ENCODE data around the gene KRTAP12-3. TPM values are rescaled to one million over a fixed set of nuclear protein-coding genes. Genes with fewer than 3 reads are reported as not detected.
"Not testable (repeated sequence)": the region's sequence is repeated elsewhere in the genome, so short reads cannot be mapped to it uniquely, and the experiment has no call there.

Gene KRTAP12-3
- polyA plus RNA-seq, 4 donors, result not detected

DNA sequence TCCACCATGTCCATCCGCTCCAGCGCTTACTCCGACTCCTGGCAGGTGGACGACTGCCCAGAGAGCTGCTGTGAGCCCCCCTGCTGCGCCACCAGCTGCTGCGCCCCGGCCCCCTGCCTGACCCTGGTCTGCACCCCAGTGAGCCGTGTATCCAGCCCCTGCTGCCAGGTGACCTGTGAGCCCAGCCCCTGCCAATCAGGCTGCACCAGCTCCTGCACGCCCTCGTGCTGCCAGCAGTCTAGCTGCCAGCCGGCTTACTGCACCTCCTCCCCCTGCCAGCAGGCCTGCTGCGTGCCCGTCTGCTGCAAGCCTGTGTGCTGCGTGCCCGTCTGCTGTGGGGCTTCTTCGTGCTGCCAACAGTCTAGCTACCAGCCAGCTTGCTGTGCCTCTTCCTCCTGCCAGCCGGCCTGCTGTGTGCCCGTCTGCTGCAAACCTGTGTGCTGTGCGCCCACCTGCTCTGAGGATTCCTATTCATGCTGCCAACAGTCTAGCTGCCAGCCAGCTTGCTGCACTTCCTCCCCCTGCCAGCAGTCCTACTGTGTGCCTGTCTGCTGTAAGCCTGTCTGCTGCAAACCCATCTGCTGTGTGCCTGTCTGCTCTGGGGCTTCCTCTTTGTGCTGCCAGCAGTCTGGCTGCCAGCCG, 30.4 kb upstream of the KRTAP12-3 start:
- DNase-seq (ENCODE audit: low read depth in 4 of 4, low spot score in 2 of 4), result not testable (repeated sequence)

- not testable (repeated sequence) for DNase-seq (ENCODE audit: low read depth in 4 of 4, low spot score in 2 of 4)
These were observed 29.9 kb upstream of the KRTAP12-3 start for GRCh38 chr21:44627831-44628233.

DNA sequence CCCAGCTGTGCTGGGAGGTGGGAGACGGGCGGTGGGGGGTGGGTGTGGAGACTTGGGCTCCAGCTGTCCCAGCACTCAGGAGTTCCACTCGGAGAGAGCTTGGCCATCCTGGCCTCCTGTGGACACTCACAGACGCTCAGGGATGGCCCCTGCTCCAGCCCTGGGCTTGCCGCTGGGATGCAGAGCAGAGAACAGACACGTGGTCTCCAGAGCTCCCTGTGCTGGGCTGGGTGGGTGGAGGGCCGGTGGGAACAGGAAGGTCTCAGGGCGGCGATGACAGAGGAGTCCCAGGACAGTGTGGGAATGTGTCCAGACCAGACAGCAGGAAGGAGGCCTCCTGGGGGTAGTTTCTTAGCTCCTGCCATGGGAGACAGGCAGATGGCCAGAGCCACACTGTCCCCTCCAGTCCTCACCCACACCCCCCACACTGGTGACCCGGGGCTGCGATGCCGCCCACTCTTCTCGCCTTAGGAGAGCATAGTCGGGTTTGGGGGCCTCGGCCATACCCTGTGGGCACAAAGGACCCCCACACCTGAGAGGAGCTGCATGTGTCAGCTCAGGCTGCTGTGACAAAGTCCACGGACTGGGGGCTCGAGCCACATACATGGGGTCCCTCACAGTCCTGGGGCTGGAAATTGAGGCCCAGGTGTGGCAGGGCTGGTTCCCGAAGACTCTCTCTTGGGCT, 28.9 kb upstream of the KRTAP12-3 start:
- DNase-seq (ENCODE audit: low read depth in 4 of 4, low spot score in 2 of 4), result no peak

GRCh38 chr21:44630440-44630839, 27.3 kb upstream of the KRTAP12-3 start:
- no peak for DNase-seq (ENCODE audit: low read depth in 4 of 4, low spot score in 2 of 4)

GRCh38 chr21:44632067-44632466, 25.7 kb upstream of the KRTAP12-3 start:
- DNase-seq (ENCODE audit: low read depth in 4 of 4, low spot score in 2 of 4), result no peak

DNA sequence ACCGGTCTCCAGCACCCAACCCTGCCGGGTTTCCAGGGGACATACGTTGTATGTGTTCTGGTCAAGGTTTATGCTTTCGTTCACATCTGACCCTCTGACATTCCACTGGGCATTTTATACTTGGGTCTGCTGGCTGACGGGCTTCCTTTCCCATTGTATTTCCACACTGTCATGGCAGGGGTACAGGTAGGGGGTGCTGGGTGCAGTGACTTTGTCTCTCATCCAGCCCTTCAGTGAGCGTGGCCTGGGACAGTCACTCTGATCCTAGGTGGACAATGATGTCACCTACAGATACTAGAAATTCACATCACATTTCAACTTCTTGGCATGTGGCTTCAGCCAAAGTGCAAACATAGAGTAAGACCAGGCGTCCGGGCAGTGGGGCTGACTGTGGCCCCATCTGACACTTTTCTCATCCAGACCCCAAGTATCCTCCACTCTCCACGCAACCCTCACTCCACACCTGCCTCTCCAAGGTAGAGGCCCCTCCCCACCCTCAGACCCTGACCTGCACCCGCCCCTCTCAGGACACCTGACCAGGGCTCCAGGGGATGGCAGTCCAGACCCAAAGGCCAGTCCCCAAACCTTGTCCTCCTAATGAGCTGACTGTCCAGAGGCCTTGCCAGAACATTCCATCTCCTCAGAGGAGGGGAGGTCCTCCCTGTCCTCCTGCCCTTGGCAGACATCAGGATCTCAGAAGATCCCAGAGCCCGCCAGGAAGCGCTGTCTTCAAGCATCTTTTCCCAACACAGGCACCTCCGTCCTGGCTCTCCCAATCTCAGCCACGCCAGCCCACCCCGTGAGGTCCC, 21.3 kb upstream of the KRTAP12-3 start:
- DNase-seq (ENCODE audit: low read depth in 4 of 4, low spot score in 2 of 4), result no peak

DNA sequence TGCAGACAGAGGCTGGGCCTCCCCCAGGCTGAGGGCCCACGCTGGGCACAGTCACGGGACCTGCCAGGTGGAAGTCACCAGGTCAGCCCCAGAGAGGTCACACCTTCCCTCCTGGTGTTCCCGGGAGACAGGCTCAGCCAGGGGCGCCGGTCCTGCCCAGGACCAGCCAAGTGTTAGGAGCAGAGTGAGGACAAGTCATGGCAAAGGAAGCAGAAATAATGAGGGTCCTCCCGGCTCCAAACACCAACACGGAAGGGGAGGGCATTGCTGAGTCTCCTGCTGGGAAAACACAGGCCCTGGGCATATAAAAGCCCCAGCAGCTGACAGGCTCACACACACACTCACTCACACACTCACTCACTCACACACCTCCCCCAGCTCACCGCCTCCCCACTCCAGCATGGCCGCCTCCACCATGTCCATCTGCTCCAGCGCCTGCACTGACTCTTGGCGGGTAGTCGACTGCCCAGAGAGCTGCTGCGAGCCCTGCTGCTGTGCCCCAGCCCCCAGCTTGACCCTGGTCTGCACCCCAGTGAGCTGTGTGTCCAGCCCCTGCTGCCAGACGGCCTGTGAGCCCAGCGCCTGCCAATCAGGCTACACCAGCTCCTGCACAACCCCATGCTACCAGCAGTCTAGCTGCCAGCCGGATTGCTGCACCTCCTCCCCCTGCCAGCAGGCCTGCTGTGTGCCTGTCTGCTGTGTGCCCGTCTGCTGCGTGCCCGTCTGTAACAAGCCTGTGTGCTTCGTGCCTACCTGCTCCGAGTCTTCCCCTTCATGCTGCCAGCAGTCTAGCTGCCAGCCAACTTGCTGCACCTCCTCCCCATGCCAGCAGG, 20.5 kb upstream of the KRTAP12-3 start, which contains the start of gene KRTAP10-10:
Gene KRTAP10-10, plus strand, starts transcription at position 339 of the 833 bp plus-strand sequence. Its CDS starts 62 bp downstream, at position 401.
- no peak for DNase-seq (ENCODE audit: low read depth in 4 of 4, low spot score in 2 of 4)

DNA sequence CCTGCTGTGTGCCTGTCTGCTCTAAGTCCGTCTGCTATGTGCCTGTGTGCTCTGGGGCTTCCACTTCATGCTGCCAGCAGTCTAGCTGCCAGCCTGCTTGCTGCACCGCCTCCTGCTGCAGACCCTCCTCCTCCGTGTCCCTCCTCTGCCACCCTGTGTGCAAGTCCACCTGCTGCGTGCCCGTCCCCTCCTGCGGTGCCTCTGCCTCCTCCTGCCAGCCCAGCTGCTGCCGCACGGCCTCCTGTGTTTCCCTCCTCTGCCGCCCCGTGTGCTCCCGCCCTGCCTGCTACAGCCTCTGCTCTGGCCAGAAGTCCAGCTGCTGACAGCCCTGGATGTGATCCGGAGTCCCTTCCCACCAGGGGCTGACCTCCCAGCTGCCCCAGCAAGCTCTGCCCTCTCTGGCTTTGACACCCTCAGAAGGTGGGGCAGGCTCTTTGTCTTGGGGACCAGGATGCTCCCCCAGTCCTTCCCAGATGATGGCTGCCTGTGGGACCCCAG, 19.8 kb upstream of the KRTAP12-3 start:
- DNase-seq (ENCODE audit: low read depth in 4 of 4, low spot score in 2 of 4), result not testable (repeated sequence)

DNA sequence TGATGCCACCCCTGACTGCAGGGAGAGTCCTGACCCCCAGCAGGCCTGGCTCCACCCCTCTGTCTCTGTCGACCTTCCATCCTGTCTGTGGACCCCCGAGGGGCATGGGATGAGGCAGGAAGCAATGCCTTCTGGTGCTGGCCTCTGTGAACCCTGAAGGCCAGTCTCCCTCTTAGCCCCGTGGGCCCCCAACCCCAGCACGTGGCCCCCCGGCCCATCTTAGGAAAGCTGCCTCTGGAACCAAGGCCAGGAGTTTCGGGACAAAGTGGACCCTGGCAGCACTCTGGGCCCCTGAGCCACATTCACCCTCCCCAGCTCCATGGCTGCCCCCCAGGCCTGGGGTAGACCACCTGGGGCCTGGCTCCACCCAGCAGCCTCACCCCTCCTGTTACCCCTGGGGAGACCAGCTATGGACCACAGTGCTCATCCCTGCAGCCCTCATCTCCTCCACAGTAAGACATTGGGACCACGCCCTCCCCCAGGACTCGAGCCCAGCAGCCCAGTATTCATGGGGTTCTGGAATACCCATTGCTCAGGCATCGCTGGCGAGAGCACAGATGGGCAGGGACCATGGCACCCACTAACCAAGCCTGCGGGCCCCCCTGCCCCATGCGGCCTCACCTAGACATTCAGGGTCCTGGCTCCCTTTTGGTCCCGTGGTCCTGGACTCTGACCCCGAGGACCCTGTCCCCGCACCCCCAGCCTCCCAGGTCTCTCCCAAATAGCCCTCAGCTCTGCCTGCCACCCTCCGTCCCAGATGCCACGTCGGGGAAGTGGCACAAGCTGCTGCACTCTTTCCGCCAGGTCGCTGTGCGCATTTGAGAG, 19.0 kb upstream of the KRTAP12-3 start:
- not testable (repeated sequence) for DNase-seq (ENCODE audit: low read depth in 4 of 4, low spot score in 2 of 4)

GRCh38 chr21:44639331-44639655, 18.4 kb upstream of the KRTAP12-3 start:
- no peak for DNase-seq (ENCODE audit: low read depth in 4 of 4, low spot score in 2 of 4)

DNA sequence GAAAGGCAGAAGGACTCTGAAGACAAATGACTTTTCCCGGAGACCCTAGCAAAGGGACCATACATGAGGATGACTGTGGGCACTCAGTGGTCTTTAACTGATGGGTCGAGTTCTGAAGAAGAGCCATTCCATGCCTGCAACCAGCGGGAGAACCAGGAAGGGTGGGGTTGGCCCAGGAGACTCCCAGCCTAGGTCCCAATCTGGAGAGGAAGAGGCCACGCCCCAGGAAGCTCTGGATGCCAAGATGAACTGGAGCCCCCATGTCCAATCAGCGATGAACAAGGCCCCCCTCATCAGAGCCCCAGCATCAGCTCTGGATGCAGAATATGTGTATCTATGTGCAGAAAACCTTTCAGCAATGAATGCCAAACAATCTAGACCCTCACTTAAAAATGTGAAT, 17.0 kb upstream of the KRTAP12-3 start:
- no peak for DNase-seq (ENCODE audit: low read depth in 4 of 4, low spot score in 2 of 4)

DNA sequence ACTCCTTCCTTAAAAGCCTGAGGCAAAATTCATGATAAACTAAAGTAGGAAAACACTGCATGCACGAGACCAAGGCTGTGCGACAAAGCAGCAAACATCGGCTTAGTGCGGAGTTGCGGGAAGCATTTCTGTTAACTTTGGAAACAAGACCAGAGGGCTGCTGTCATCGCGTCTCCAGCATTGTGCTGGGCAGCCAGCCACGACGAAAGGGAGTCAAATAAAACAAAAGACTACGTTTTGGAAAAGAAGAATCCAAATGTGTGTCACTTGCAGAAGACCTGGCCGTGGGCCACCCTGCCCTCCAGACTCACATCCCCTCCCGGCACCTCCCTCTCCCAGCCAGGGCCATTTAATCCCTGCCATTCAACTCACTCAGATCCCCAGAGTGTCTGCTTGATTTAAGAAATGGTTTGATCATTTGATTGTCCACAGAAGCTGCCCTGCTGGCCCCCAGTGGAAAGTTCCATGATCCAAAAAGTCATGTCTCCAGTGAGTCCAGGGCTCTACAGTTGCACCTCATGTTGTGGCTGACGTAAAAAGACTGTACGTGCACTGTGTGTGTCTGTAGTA, 13.9 kb upstream of the KRTAP12-3 start:
- DNase-seq (ENCODE audit: low read depth in 4 of 4, low spot score in 2 of 4), result no peak

DNA sequence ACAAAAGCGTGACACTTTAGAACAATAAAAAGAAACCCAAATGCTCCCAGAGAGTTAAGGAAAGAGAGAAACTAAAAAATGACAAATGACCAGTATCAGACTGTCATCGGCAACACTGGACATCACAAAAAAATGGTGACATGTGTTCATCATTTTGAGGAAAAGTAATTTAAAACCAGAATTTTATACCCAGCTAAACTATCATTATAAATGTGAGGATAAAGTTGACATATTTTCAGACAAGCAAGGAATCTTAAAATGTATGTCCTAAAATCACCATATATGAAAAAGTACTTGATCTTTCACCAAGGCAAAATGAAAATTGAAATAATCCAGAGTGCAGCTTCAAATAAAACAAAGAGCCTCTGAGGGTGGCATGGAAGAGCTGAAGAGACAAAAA, 12.9 kb upstream of the KRTAP12-3 start:
- DNase-seq (ENCODE audit: low read depth in 4 of 4, low spot score in 2 of 4), result no peak

- DNase-seq (ENCODE audit: low read depth in 4 of 4, low spot score in 2 of 4), result not testable (repeated sequence)
These were observed 11.1 kb upstream of the KRTAP12-3 start, which contains the start of gene KRTAP10-11 for GRCh38 chr21:44646366-44647221. Gene KRTAP10-11 (plus strand): TSS chr21:44646414. CDS start chr21:44646459, 45 bp downstream.

GRCh38 chr21:44647222-44647552, 10.5 kb upstream of the KRTAP12-3 start:
- DNase-seq (ENCODE audit: low read depth in 4 of 4, low spot score in 2 of 4), result no peak

- no peak for DNase-seq (ENCODE audit: low read depth in 4 of 4, low spot score in 2 of 4)
These were observed 9.0 kb upstream of the KRTAP12-3 start for GRCh38 chr21:44648557-44649311.

DNA sequence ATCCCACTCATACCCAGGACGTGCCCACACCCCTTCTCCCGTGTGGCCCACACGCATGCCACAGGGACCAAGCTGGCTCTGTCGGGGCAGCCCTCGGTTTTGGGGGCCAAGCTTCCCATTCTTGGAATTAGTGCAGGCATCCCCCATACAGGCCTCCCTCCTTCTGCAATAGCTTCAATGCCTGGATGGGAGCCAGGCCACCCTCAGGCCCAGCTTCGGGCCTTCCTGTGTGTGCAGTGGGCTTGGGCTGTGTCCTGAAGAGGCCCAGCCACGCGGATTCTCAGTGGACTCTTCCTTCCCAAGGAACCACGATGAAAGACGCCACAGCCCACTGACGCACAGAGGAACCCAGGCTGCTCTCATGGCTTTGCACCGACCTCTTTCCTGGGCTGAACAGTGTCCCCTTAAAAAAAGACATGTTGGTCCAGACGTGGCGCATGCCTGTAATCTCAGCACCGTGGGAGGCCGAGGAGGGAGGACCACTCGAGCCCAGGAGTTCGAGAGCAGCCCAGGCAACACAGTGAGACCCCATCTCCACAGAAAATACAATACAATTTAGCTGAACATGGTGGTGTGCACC, 8.1 kb upstream of the KRTAP12-3 start:
- no peak for DNase-seq (ENCODE audit: low read depth in 4 of 4, low spot score in 2 of 4)
